Tibial nerve (tissue), 4 donors: ENCODE results near the gene JARID2.

Experiments used
- EP300 ChIP-seq, 2 donors: sonication (generic); formaldehyde crosslinking; IDR thresholded peaks; one replicate each; pipeline ENCODE4 v1.6.1; 2017; ENCODE audit warnings: antibody characterized with exemption in 2 of 2, mild to moderate bottlenecking in 1 of 2
- TF ChIP-seq, protein P1 (sequence below), 5 experiments: fragments of 200-600 bp in 3 of 5; fragments of 450-650 bp in 2 of 5; sonication (generic) in 3 of 5; IDR thresholded peaks; one replicate each; pipeline ENCODE4 v1.5.1; 2016 to 2019; ENCODE audit warnings: antibody characterized with exemption in 5 of 5, mild to moderate bottlenecking in 3 of 5, moderate library complexity in 2 of 5

DNA sequence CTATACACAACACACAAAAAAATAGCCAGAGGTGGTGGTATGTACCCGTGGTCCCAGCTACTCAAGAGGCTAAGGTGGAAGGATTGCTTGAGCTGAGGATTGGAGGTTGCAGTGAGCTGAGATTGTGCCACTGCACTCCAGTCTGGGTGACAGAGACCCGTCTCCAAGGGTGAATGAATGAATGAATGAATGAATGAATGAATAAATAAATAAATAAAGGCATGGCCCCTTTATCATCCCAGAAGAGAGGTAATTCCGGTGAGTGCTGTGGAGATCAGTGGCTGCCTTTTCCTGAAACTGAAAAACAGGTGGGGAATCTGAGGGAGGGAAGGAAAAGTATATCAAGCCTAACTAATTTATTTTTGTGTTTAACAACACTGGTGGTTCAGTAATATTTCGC, 90.0 kb downstream of the JARID2 start:
- TF ChIP-seq, protein P1, sequence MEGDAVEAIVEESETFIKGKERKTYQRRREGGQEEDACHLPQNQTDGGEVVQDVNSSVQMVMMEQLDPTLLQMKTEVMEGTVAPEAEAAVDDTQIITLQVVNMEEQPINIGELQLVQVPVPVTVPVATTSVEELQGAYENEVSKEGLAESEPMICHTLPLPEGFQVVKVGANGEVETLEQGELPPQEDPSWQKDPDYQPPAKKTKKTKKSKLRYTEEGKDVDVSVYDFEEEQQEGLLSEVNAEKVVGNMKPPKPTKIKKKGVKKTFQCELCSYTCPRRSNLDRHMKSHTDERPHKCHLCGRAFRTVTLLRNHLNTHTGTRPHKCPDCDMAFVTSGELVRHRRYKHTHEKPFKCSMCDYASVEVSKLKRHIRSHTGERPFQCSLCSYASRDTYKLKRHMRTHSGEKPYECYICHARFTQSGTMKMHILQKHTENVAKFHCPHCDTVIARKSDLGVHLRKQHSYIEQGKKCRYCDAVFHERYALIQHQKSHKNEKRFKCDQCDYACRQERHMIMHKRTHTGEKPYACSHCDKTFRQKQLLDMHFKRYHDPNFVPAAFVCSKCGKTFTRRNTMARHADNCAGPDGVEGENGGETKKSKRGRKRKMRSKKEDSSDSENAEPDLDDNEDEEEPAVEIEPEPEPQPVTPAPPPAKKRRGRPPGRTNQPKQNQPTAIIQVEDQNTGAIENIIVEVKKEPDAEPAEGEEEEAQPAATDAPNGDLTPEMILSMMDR (IDR thresholded peaks at IDR 0.05): no peak
- no peak for TF ChIP-seq EP300 (IDR thresholded peaks at IDR 0.05)
